Activated CD4-positive, alpha-beta T cell treated with anti-CD3 and anti-CD28 coated beads for 24 hours (primary cell): ENCODE measurements around the gene DGKB.

Experiments
- DNase-seq, 2 donors: peaks; one replicate each; pipeline ENCODE4 v3.0.0-alpha.2; 2020; ENCODE audit warnings: low read depth in 2 of 2

Gene DGKB

GRCh38 chr7:14902589-14903067, at the start of gene DGKB:
Gene DGKB, minus strand, starts transcription at chr7:14902751.
- no peak for DNase-seq

GRCh38 chr7:14950013-14950412, 47.5 kb upstream of the DGKB start:
- no peak for DNase-seq

- no peak for DNase-seq
Observed at GRCh38 chr7:14938181-14938580, 35.6 kb upstream of the DGKB start.

GRCh38 chr7:14937581-14937980, 35.0 kb upstream of the DGKB start:
- no peak for DNase-seq

GRCh38 chr7:14936554-14936953, 34.0 kb upstream of the DGKB start:
- DNase-seq: no peak

GRCh38 chr7:14934839-14935238, 32.3 kb upstream of the DGKB start:
- DNase-seq: no peak

- DNase-seq: no peak
Observed at GRCh38 chr7:14931511-14932215, 29.1 kb upstream of the DGKB start.

GRCh38 chr7:14924398-14924797, 21.8 kb upstream of the DGKB start:
- no peak for DNase-seq

GRCh38 chr7:14911077-14911476, 8.5 kb upstream of the DGKB start:
- no peak for DNase-seq

GRCh38 chr7:14908697-14909096, 6.1 kb upstream of the DGKB start:
- DNase-seq: no peak

GRCh38 chr7:14905764-14906163, 3.2 kb upstream of the DGKB start:
- no peak for DNase-seq

- no peak for DNase-seq
Observed at GRCh38 chr7:14900051-14900450, 2.5 kb downstream of the DGKB start.

- DNase-seq: no peak
Observed at GRCh38 chr7:14899030-14899429, 3.5 kb downstream of the DGKB start.

GRCh38 chr7:14896461-14896860, 6.1 kb downstream of the DGKB start:
- no peak for DNase-seq

- DNase-seq: no peak
Observed at GRCh38 chr7:14894826-14895225, 7.7 kb downstream of the DGKB start.

GRCh38 chr7:14892961-14893360, 9.6 kb downstream of the DGKB start:
- DNase-seq: no peak

GRCh38 chr7:14891289-14891688, 11.3 kb downstream of the DGKB start:
- DNase-seq: no peak

- no peak for DNase-seq
Observed at GRCh38 chr7:14888962-14889361, 13.6 kb downstream of the DGKB start.

- DNase-seq: no peak
Observed at GRCh38 chr7:14886533-14886932, 16.0 kb downstream of the DGKB start.

- DNase-seq: no peak
Observed at GRCh38 chr7:14875941-14876587, 26.5 kb downstream of the DGKB start.

- DNase-seq: no peak
Observed at GRCh38 chr7:14871880-14872279, 30.7 kb downstream of the DGKB start.

GRCh38 chr7:14870394-14870793, 32.2 kb downstream of the DGKB start:
- no peak for DNase-seq

- DNase-seq: no peak
Observed at GRCh38 chr7:14868937-14869336, 33.6 kb downstream of the DGKB start.

- no peak for DNase-seq
Observed at GRCh38 chr7:14861456-14861855, 41.1 kb downstream of the DGKB start.
